Spleen (tissue), 11 donors: ENCODE data around the gene RTN3. TPM values are rescaled to one million over a fixed set of nuclear protein-coding genes. Genes with fewer than 3 reads are reported as not detected.

Source experiments
- DNase-seq: peaks from one replicate; pipeline ENCODE4 v3.0.0-alpha.2; 2020
- H3K27ac ChIP-seq, 8 donors: fragments of 200-600 bp; sonication (generic) in 7 of 8; 1 replicate in 4 of 8; 2 replicates in 4 of 8; pipeline versions ENCODE4 v1.5.0 to v1.8.0; 2016 to 2021; ENCODE audit warnings: inconsistent platforms in 4 of 8, mild to moderate bottlenecking in 4 of 8, moderate library complexity in 1 of 8
- H3K27me3 ChIP-seq, 7 donors: fragments of 200-600 bp; sonication (generic) in 6 of 7; replicated peaks in 1 of 7; 1 replicate in 4 of 7; 2 replicates in 3 of 7; pipeline versions ENCODE4 v1.5.0 to v1.8.0; 2016 to 2021; ENCODE audit warnings: inconsistent platforms in 3 of 7, mild to moderate bottlenecking in 1 of 7
- H3K36me3 ChIP-seq, 6 donors: fragments of 200-600 bp; sonication (generic) in 5 of 6; 1 replicate in 4 of 6; 2 replicates in 2 of 6; pipeline versions ENCODE4 v1.5.0 to v1.8.0; 2016 to 2021; ENCODE audit warnings: inconsistent platforms in 2 of 6
- H3K4me1 ChIP-seq, 6 donors: fragments of 200-600 bp; sonication (generic) in 5 of 6; 1 replicate in 3 of 6; 2 replicates in 3 of 6; pipeline versions ENCODE4 v1.5.0 to v1.8.0; 2016 to 2021; ENCODE audit warnings: inconsistent platforms in 3 of 6
- H3K4me3 ChIP-seq, 8 donors: fragments of 200-600 bp; sonication (generic) in 7 of 8; 1 replicate in 4 of 8; 2 replicates in 4 of 8; pipeline versions ENCODE4 v1.5.0 to v1.8.0; 2016 to 2021; ENCODE audit warnings: inconsistent platforms in 4 of 8, mild to moderate bottlenecking in 4 of 8, moderate library complexity in 2 of 8
- H3K9me3 ChIP-seq, 8 donors: fragments of 200-600 bp; sonication (generic) in 7 of 8; 1 replicate in 4 of 8; 2 replicates in 4 of 8; pipeline versions ENCODE4 v1.5.0 to v1.8.0; 2016 to 2021; ENCODE audit warnings: inconsistent platforms in 4 of 8
- POLR2A ChIP-seq, 3 donors: fragments of 450-650 bp; IDR thresholded peaks; one replicate each; pipeline ENCODE4 v1.5.1; 2017; ENCODE audit warnings: antibody characterized with exemption in 3 of 3, mild to moderate bottlenecking in 1 of 3
- POLR2AphosphoS5 ChIP-seq, 3 donors: sonication (generic); formaldehyde crosslinking; IDR thresholded peaks; one replicate each; pipeline ENCODE4 v1.5.1; 2017; ENCODE audit warnings: antibody characterized with exemption in 3 of 3
- WGBS, 5 donors: extraction: QIAGEN DNeasy Blood & Tissue Kit in 3 of 5; methylation state at CpG; one replicate each; pipeline versions ENCODE4 v1.1.5 to v1.1.7; 2013 to 2018; 5-methylcytosine and 5-hydroxymethylcytosine counted together
- intact Hi-C: fragments of 100-400 bp; cut with DNase I; formaldehyde crosslinking; loops from one replicate; pipeline ENCODE4 v1.15.0; 2023; ENCODE audit warnings: low total_unique reads
- polyA plus RNA-seq, 3 donors: library from polyadenylated mRNA; stranded (reverse); fragments of 200-250 nt; gene quantifications; one replicate each; pipeline ENCODE4 v1.2.1, GENCODE V29; 2013
- total RNA-seq, 7 donors: library from RNA; depleted of rRNA in 3 of 7; stranded (reverse); fragments of >200 nt in 3 of 7; fragmentation: NEBNext Ultra II Directional in 4 of 7; extraction: Animal tissue kit (Norgen Biotek cat#: 25700) in 4 of 7; gene quantifications; one replicate each; pipeline versions ENCODE4 v1.1.0 to v1.2.1, GENCODE V29; 2016 to 2021
- TF ChIP-seq, protein P1 (sequence below), 11 experiments: fragments of 200-600 bp in 7 of 11; fragments of 450-650 bp in 4 of 11; sonication (generic) in 4 of 11; IDR thresholded peaks in 8 of 11; conservative IDR thresholded peaks in 3 of 11; 1 replicate in 7 of 11; 2 replicates in 4 of 11; pipeline versions ENCODE4 v1.4.0 to v1.8.0; 2016 to 2021; ENCODE audit warnings: antibody characterized with exemption in 11 of 11, inconsistent platforms in 4 of 11, mild to moderate bottlenecking in 1 of 11
- donor health status: healthy with polysubstance abuse.
- donor health status: DM: no; HTN: no; CAD: no; lungs with moderate emphysema.
- donor health status: DM: no; HTN: no; CAD: no.
- donor health status: Bipolar disorder and iron deficiency.
- donor health status: healthy.
- donor health status: DM: no; HTN: no; CAD: no.
- donor health status: DM: yes; HTN: yes; CAD: no.

The RTN3 gene
- total and polyA plus RNA-seq, 10 donors, result 17.6 to 166 (median 76.2) TPM

DNA sequence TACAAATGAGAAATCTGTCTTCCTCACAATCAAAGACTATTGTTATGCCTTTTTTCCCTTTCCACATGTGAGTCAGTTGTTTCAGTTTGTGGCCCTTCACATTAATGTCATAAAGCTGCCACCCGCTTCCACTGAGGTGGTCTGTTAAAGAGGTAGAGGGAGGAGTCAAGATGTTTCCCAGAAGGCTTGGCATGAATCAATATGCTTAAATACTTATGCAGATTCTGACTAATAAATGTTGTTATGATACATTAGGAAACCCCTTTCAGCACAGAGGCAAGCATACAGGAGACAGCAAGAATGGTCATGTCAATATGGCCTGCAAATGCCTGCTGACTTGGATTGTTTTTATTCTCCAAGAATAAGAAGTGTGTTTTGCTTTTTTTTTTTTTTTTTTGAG is 6.5 kb downstream of the RTN3 start:
- H3K4me3 ChIP-seq, result no peak overlapping the region
- H3K4me1 ChIP-seq, result peaks cover 2 to 90% (median 25%) of the 10 kb centered on the region in 6 donors
- DNase-seq, result no peak
- H3K36me3 ChIP-seq, result no peaks in the 10 kb centered on the region
- TF ChIP-seq POLR2A (IDR thresholded peaks at IDR 0.05) (no peak), POLR2AphosphoS5 (IDR thresholded peaks at IDR 0.05) (no peak)
- TF ChIP-seq, protein P1, sequence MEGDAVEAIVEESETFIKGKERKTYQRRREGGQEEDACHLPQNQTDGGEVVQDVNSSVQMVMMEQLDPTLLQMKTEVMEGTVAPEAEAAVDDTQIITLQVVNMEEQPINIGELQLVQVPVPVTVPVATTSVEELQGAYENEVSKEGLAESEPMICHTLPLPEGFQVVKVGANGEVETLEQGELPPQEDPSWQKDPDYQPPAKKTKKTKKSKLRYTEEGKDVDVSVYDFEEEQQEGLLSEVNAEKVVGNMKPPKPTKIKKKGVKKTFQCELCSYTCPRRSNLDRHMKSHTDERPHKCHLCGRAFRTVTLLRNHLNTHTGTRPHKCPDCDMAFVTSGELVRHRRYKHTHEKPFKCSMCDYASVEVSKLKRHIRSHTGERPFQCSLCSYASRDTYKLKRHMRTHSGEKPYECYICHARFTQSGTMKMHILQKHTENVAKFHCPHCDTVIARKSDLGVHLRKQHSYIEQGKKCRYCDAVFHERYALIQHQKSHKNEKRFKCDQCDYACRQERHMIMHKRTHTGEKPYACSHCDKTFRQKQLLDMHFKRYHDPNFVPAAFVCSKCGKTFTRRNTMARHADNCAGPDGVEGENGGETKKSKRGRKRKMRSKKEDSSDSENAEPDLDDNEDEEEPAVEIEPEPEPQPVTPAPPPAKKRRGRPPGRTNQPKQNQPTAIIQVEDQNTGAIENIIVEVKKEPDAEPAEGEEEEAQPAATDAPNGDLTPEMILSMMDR (IDR thresholded peaks at IDR 0.05 in 8 of 11, conservative IDR thresholded peaks at IDR 0.05 in 3 of 11), result no peak
- no peaks in the 10 kb centered on the region for H3K27me3 ChIP-seq
- no peak overlapping the region for H3K27ac ChIP-seq
- no peaks in the 10 kb centered on the region for H3K9me3 ChIP-seq
- intact Hi-C loops, result no loop called here
- 74 to 96% (median 80%) methylated on average over 1 of the region's 1 CpG for WGBS, 5 donors

DNA sequence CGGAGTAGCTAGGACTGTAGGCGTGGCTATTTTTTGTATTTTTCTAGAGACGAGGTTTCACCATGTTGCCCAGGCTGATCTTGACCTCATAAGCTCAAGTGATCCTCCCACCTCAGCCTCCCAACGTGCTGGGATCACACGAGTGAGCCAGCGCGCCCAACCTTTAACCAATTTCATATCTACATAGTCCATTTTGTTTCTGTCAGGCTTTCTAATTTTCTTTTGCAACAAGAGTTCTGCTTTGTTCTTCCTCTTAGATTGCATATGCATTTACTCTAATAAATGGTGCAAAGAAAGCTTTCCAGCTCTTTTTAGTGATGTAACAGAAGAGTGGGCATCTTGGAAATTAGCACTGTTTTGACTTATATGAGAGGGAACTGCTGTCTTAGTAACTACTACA is 13.3 kb downstream of the RTN3 start:
- no peak for TF ChIP-seq POLR2AphosphoS5 (IDR thresholded peaks at IDR 0.05)
- intact Hi-C loops, result no loop called here
- H3K9me3 ChIP-seq, result no peaks in the 10 kb centered on the region
- peaks cover 0 to 50% (median 2%) of the 10 kb centered on the region in 6 donors for H3K4me1 ChIP-seq
- H3K27ac ChIP-seq, result peak overlapping the region in 4 of 8 donors; percentile 26 to 58 (median 34)
- H3K36me3 ChIP-seq, result peaks cover 0 to 5% (median 0%) of the 10 kb centered on the region in 6 donors
- no peaks in the 10 kb centered on the region for H3K27me3 ChIP-seq
- no peak for DNase-seq
- no peak overlapping the region for H3K4me3 ChIP-seq
- 73 to 84% (median 83%) methylated on average over 7 of the region's 7 CpGs for WGBS, 5 donors

GRCh38 chr11:63698976-63699733 is 17.9 kb downstream of the RTN3 start:
- Histone ChIP-seq H3K4me1 (peaks cover 0 to 23% (median 1%) of the 10 kb centered on the region in 6 donors), H3K9me3 (no peaks in the 10 kb centered on the region), H3K4me3 (no peak overlapping the region), H3K36me3 (peaks cover 0 to 6% (median 0%) of the 10 kb centered on the region in 6 donors), H3K27ac (no peak overlapping the region), H3K27me3 (no peaks in the 10 kb centered on the region)
- intact Hi-C loops, result no loop called here
- no peak for DNase-seq
- TF ChIP-seq, protein P1 (IDR thresholded peaks at IDR 0.05 in 8 of 11, conservative IDR thresholded peaks at IDR 0.05 in 3 of 11), result no peak
- TF ChIP-seq POLR2A (IDR thresholded peaks at IDR 0.05) (no peak), POLR2AphosphoS5 (IDR thresholded peaks at IDR 0.05) (no peak)
- WGBS, 5 donors, result 76 to 91% (median 88%) methylated on average over 11 of the region's 11 CpGs

- TF ChIP-seq POLR2AphosphoS5 (IDR thresholded peaks at IDR 0.05) (no peak), POLR2A (IDR thresholded peaks at IDR 0.05) (no peak)
- TF ChIP-seq, protein P1 (IDR thresholded peaks at IDR 0.05 in 8 of 11, conservative IDR thresholded peaks at IDR 0.05 in 3 of 11), result no peak
- intact Hi-C loops, result no loop called here
- Histone ChIP-seq H3K27ac (no peak overlapping the region), H3K4me1 (peaks cover 0 to 23% (median 1%) of the 10 kb centered on the region in 6 donors), H3K4me3 (no peak overlapping the region), H3K9me3 (no peaks in the 10 kb centered on the region), H3K36me3 (peaks cover 0 to 6% (median 0%) of the 10 kb centered on the region in 6 donors), H3K27me3 (no peaks in the 10 kb centered on the region)
- WGBS, 5 donors, result 94 to 100% (median 96%) methylated on average over 1 of the region's 1 CpG
- DNase-seq, result no peak
These were observed 18.6 kb downstream of the RTN3 start for GRCh38 chr11:63699896-63700295.
